ENCODE results near the gene IGFN1. TPM values are rescaled to one million over a fixed set of nuclear protein-coding genes. Genes with fewer than 3 reads are reported as not detected.
A peak's percentile ranks its signal among the peaks of the same experiment; 100 is the strongest.

The IGFN1 gene
- polyA plus RNA-seq, 1 of the 3 experiments (the other 2 are of a cell fraction), result 0.18 TPM

GRCh38 chr1:201266774-201267173, 76.2 kb downstream of the IGFN1 start (continued):
- TF ChIP-seq RXRA (IDR thresholded peaks at IDR 0.05; ENCODE audit: borderline replicate concordance, low read depth) (no peak), POLR2AphosphoS5 (IDR thresholded peaks at IDR 0.05; ENCODE audit: low read depth, low read length) (no peak), YY1 (IDR thresholded peaks at IDR 0.05; ENCODE audit: low read depth) (no peak), TAF1 (IDR thresholded peaks at IDR 0.05; ENCODE audit: borderline replicate concordance, low read depth, low read length) (no peak), TEAD4 (IDR thresholded peaks at IDR 0.05; ENCODE audit: borderline replicate concordance, insufficient read depth) (no peak), TCF12 (IDR thresholded peaks at IDR 0.05) (peak; percentile 81), JUND (IDR thresholded peaks at IDR 0.05) (peak; percentile 50; the same call in 1 of the 2 replicates), FOXM1 (IDR thresholded peaks at IDR 0.05; ENCODE audit: low read depth) (no peak), REST (IDR thresholded peaks at IDR 0.05; ENCODE audit: low read depth, low read length) (no peak), NRF1 (IDR thresholded peaks at IDR 0.05; ENCODE audit: low read depth, low read length) (no peak), MXI1 (IDR thresholded peaks at IDR 0.05; ENCODE audit: low read depth, low read length) (peak; percentile 28; the same call in 1 of the 2 replicates), EZH2phosphoT487 (IDR thresholded peaks at IDR 0.05; ENCODE audit: borderline replicate concordance, low read depth) (no peak), GABPA (IDR thresholded peaks at IDR 0.05; ENCODE audit: low read depth) (no peak)
- TF ChIP-seq, protein P1, sequence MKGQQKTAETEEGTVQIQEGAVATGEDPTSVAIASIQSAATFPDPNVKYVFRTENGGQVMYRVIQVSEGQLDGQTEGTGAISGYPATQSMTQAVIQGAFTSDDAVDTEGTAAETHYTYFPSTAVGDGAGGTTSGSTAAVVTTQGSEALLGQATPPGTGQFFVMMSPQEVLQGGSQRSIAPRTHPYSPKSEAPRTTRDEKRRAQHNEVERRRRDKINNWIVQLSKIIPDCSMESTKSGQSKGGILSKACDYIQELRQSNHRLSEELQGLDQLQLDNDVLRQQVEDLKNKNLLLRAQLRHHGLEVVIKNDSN (IDR thresholded peaks at IDR 0.05; ENCODE audit: borderline replicate concordance, low read depth), result no peak
- TF ChIP-seq, protein P2, sequence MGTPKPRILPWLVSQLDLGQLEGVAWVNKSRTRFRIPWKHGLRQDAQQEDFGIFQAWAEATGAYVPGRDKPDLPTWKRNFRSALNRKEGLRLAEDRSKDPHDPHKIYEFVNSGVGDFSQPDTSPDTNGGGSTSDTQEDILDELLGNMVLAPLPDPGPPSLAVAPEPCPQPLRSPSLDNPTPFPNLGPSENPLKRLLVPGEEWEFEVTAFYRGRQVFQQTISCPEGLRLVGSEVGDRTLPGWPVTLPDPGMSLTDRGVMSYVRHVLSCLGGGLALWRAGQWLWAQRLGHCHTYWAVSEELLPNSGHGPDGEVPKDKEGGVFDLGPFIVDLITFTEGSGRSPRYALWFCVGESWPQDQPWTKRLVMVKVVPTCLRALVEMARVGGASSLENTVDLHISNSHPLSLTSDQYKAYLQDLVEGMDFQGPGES (IDR thresholded peaks at IDR 0.05; ENCODE audit: low read depth, low read length), result no peak

DNA sequence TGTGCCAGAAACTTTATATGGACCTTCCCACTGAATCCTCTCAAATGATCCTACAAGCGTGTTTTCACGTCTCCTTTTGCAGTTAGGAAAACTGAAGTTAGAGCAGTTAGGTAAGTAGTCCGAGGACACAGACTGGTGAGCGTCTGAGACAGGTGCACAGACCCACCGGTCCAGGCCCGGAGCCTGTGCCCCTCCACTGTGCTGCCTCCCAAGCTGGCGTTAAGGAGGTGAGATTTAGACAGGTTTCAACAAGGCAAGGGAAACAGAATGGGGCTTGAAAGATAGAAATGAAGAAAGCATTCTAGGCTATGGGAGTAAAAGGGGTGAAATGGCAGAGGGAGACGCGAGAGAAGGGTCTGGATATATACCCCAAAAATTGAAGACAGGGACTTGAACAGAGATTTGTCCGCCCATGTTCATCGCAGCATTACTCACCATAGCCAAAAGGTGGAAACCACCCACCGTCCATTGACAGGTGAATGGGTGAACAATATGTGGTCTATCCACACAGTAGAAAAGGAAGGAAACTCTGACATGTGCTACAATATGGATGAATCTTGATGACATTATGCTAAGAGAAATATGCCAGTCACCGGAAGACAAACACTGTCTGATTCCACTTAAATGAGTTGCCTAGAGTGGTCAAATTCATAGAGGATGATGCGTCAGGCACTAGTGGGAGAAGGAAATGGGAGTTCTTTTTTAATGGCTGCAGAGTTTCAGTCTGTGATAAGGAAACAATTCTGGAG, 77.0 kb downstream of the IGFN1 start:
- no peak for DNase-seq
- H3K9me3 ChIP-seq, result no peaks in the 10 kb centered on the region
- peaks cover 32% of the 10 kb centered on the region for H3F3A ChIP-seq (replicated peaks; ENCODE audit: insufficient read depth)
- WGBS (ENCODE audit: low lambda C conversion rate), result 83% methylated on average over 14 of the region's 14 CpGs
- H3K27ac ChIP-seq (ENCODE audit: low read depth in 2 of 2, low read length in 1 of 2), result peak overlapping the region; percentile 93 to 97
- H2AFZ ChIP-seq (ENCODE audit: low read depth), result no peak overlapping the region
- H3K4me1 ChIP-seq (ENCODE audit: control insufficient read depth in 1 of 2, insufficient read depth in 2 of 2, low read depth in 1 of 2, low read length in 1 of 2), result peaks cover 39 to 51% of the 10 kb centered on the region in 2 experiments
- peak overlapping the region; percentile 59 for H3K4me2 ChIP-seq
- ChIA-PET POLR2A (interaction anchor here (1.2 kb wide), 1 partner anchor 17 kb away, joined by 3 read pairs; no protein-coding TSS in a partner anchor), CTCF (interaction anchor here (0.8 to 9.6 kb wide), 9 partner anchors 13 to 143 kb away, joined by 3 to 99 read pairs (median 12); no protein-coding TSS in a partner anchor)
- H3K9me2 ChIP-seq, result no peaks in the 10 kb centered on the region
- TF ChIP-seq, protein P3, sequence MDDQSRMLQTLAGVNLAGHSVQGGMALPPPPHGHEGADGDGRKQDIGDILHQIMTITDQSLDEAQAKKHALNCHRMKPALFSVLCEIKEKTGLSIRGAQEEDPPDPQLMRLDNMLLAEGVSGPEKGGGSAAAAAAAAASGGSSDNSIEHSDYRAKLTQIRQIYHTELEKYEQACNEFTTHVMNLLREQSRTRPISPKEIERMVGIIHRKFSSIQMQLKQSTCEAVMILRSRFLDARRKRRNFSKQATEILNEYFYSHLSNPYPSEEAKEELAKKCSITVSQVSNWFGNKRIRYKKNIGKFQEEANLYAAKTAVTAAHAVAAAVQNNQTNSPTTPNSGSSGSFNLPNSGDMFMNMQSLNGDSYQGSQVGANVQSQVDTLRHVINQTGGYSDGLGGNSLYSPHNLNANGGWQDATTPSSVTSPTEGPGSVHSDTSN (IDR thresholded peaks at IDR 0.05), result peak; percentile 57; the same call in 1 of the 2 replicates
- peak; percentile 77 for TF ChIP-seq TCF12 (IDR thresholded peaks at IDR 0.05)
- TF ChIP-seq RFX5 (IDR thresholded peaks at IDR 0.05; ENCODE audit: low read length), result no peak
- TF ChIP-seq YY1 (IDR thresholded peaks at IDR 0.05; ENCODE audit: low read depth), result 0 out of 2 replicates have a peak, but pooled peaks have one; percentile 26
- TF ChIP-seq FOSL2 (IDR thresholded peaks at IDR 0.05; ENCODE audit: borderline replicate concordance, low read depth), result peak; percentile 58; the same call in 1 of the 2 replicates
- no peak for TF ChIP-seq POLR2AphosphoS5 (IDR thresholded peaks at IDR 0.05; ENCODE audit: low read depth, low read length)
- TF ChIP-seq, protein P2 (IDR thresholded peaks at IDR 0.05; ENCODE audit: low read depth, low read length), result no peak
- H3K4me3 ChIP-seq (ENCODE audit: low read depth in 2 of 2, low read length in 1 of 2), result no peak overlapping the region
- H3K79me2 ChIP-seq (ENCODE audit: insufficient read depth), result no peaks in the 10 kb centered on the region
- H3K9ac ChIP-seq, result peak overlapping the region; percentile 62; the same call in 1 of the 2 replicates
- no peaks in the 10 kb centered on the region for H3K36me3 ChIP-seq (replicated peaks in 1 of 2; ENCODE audit: control insufficient read depth in 1 of 2, insufficient read depth in 2 of 2, low read length in 1 of 2)
- no peaks in the 10 kb centered on the region for H4K20me1 ChIP-seq (ENCODE audit: insufficient read depth)
- no peaks in the 10 kb centered on the region for H3K27me3 ChIP-seq (ENCODE audit: insufficient read depth)
